Measurements from ENCODE around the gene GATA3.

Gene GATA3

GRCh38 chr10:8103543-8103942, 49.1 kb downstream of the GATA3 start:
- no peak for DNase-seq

GRCh38 chr10:8104005-8104404, 49.5 kb downstream of the GATA3 start:
- no peak for DNase-seq

- DNase-seq = no peak
Measured at GRCh38 chr10:8104721-8105120, 50.2 kb downstream of the GATA3 start.

GRCh38 chr10:8105932-8106331, 51.4 kb downstream of the GATA3 start:
- no peak for DNase-seq

GRCh38 chr10:8112230-8112905, 57.9 kb downstream of the GATA3 start:
- DNase-seq = no peak

GRCh38 chr10:8112942-8113442, 58.5 kb downstream of the GATA3 start:
- no peak for DNase-seq

- DNase-seq = no peak
Measured at GRCh38 chr10:8113616-8114015, 59.1 kb downstream of the GATA3 start.

GRCh38 chr10:8114741-8115617, 60.5 kb downstream of the GATA3 start:
- no peak for DNase-seq

GRCh38 chr10:8115618-8115980, 61.1 kb downstream of the GATA3 start:
- no peak for DNase-seq

- DNase-seq = no peak
Measured at GRCh38 chr10:8116474-8116873, 62.0 kb downstream of the GATA3 start.

- DNase-seq = no peak
Measured at GRCh38 chr10:8116926-8117493, 62.5 kb downstream of the GATA3 start.

- no peak for DNase-seq
Measured at GRCh38 chr10:8121201-8121890, 66.9 kb downstream of the GATA3 start.

- no peak for DNase-seq
Measured at GRCh38 chr10:8122611-8123369, 68.3 kb downstream of the GATA3 start.

- no peak for DNase-seq
Measured at GRCh38 chr10:8124436-8124835, 69.9 kb downstream of the GATA3 start.

Measured in activated CD8-positive, alpha-beta memory T cell treated with anti-CD3 and anti-CD28 coated beads for 24 hours (primary cell).